Measurements from ENCODE around the gene TULP3. TPM values are rescaled to one million over a fixed set of nuclear protein-coding genes. Genes with fewer than 3 reads are reported as not detected.
A peak's percentile ranks its signal among the peaks of the same experiment; 100 is the strongest.

The TULP3 gene
- total RNA-seq (2014; rRNA removed; shearing (Covaris generic); ENCODE audit: low replicate concordance), result 11.7 and 14.1 TPM in 2 replicates

- peak within 1 kb of the TSS; percentile 44; the same call in 1 of the 2 replicates for H3K27ac ChIP-seq (ENCODE audit: low read length)
- peak within 1 kb of the TSS; percentile 84 for H3K4me2 ChIP-seq (ENCODE audit: low read depth, low read length, poor library complexity, severe bottlenecking)
- peaks cover 23% of the 10 kb centered on the region for H3K79me2 ChIP-seq (ENCODE audit: low read length)
- peak; percentile 98 for DNase-seq
- H3K4me3 ChIP-seq (ENCODE audit: low read length), result peak within 1 kb of the TSS; percentile 76
- peaks cover 10% of the 10 kb centered on the region; the same call in 1 of the 2 replicates for H3K36me3 ChIP-seq (ENCODE audit: insufficient read depth, low read length)
- H2AFZ ChIP-seq (ENCODE audit: low read length), result peak within 1 kb of the TSS; percentile 76
- peaks cover 16% of the 10 kb centered on the region for H3K4me1 ChIP-seq (ENCODE audit: low read length)
- peak within 1 kb of the TSS; percentile 79 for H3K9ac ChIP-seq (ENCODE audit: low read length)
- no peaks in the 10 kb centered on the region for H3K9me3 ChIP-seq (ENCODE audit: low read length)
- H3K9me2 ChIP-seq (replicated peaks; ENCODE audit: insufficient read depth, low read length), result no peaks in the 10 kb centered on the region
- H3K27me3 ChIP-seq (ENCODE audit: low read length), result no peaks in the 10 kb centered on the region
- H4K20me1 ChIP-seq (ENCODE audit: insufficient read depth, low read depth, low read length), result no peaks in the 10 kb centered on the region
Observed at GRCh38 chr12:2890388-2891239, at the start of gene TULP3. Gene TULP3 (plus strand): TSS chr12:2890891. CDS start chr12:2890948, 57 bp downstream.

- H3K27ac ChIP-seq (ENCODE audit: low read length), result no peak overlapping the region
- no peak overlapping the region for H3K9ac ChIP-seq (ENCODE audit: low read length)
- H3K36me3 ChIP-seq (ENCODE audit: insufficient read depth, low read length), result peaks cover 19% of the 10 kb centered on the region; the same call in 1 of the 2 replicates
- no peaks in the 10 kb centered on the region for H3K27me3 ChIP-seq (ENCODE audit: low read length)
- H3K4me1 ChIP-seq (ENCODE audit: low read length), result no peaks in the 10 kb centered on the region
- no peak overlapping the region for H3K4me2 ChIP-seq (ENCODE audit: low read depth, low read length, poor library complexity, severe bottlenecking)
- H3K4me3 ChIP-seq (ENCODE audit: low read length), result no peak overlapping the region
- no peaks in the 10 kb centered on the region for H3K9me2 ChIP-seq (replicated peaks; ENCODE audit: insufficient read depth, low read length)
- H3K9me3 ChIP-seq (ENCODE audit: low read length), result no peaks in the 10 kb centered on the region
- DNase-seq, result no peak
- H2AFZ ChIP-seq (ENCODE audit: low read length), result no peak overlapping the region
- no peaks in the 10 kb centered on the region for H3K79me2 ChIP-seq (ENCODE audit: low read length)
- no peaks in the 10 kb centered on the region for H4K20me1 ChIP-seq (ENCODE audit: insufficient read depth, low read depth, low read length)
Observed at GRCh38 chr12:2841056-2841650, 49.5 kb upstream of the TULP3 start.

GRCh38 chr12:2842948-2843347 is 47.7 kb upstream of the TULP3 start:
- H3K4me1 ChIP-seq (ENCODE audit: low read length), result no peaks in the 10 kb centered on the region
- H3K4me3 ChIP-seq (ENCODE audit: low read length), result no peak overlapping the region
- no peaks in the 10 kb centered on the region for H3K9me2 ChIP-seq (replicated peaks; ENCODE audit: insufficient read depth, low read length)
- no peak overlapping the region for H3K27ac ChIP-seq (ENCODE audit: low read length)
- H4K20me1 ChIP-seq (ENCODE audit: insufficient read depth, low read depth, low read length), result no peaks in the 10 kb centered on the region
- no peaks in the 10 kb centered on the region for H3K9me3 ChIP-seq (ENCODE audit: low read length)
- no peak for DNase-seq
- no peak overlapping the region for H3K4me2 ChIP-seq (ENCODE audit: low read depth, low read length, poor library complexity, severe bottlenecking)
- H3K79me2 ChIP-seq (ENCODE audit: low read length), result no peaks in the 10 kb centered on the region
- H2AFZ ChIP-seq (ENCODE audit: low read length), result no peak overlapping the region
- no peak overlapping the region for H3K9ac ChIP-seq (ENCODE audit: low read length)
- H3K36me3 ChIP-seq (ENCODE audit: insufficient read depth, low read length), result peaks cover 11% of the 10 kb centered on the region; the same call in 1 of the 2 replicates
- no peaks in the 10 kb centered on the region for H3K27me3 ChIP-seq (ENCODE audit: low read length)

- Histone ChIP-seq H3K27ac (ENCODE audit: low read length) (no peak overlapping the region), H3K9me3 (ENCODE audit: low read length) (no peaks in the 10 kb centered on the region), H3K9me2 (replicated peaks; ENCODE audit: insufficient read depth, low read length) (no peaks in the 10 kb centered on the region), H3K27me3 (ENCODE audit: low read length) (no peaks in the 10 kb centered on the region), H3K9ac (ENCODE audit: low read length) (no peak overlapping the region), H2AFZ (ENCODE audit: low read length) (no peak overlapping the region), H3K79me2 (ENCODE audit: low read length) (no peaks in the 10 kb centered on the region), H3K4me2 (ENCODE audit: low read depth, low read length, poor library complexity, severe bottlenecking) (no peak overlapping the region), H3K36me3 (ENCODE audit: insufficient read depth, low read length) (peaks cover 5% of the 10 kb centered on the region; the same call in 1 of the 2 replicates), H4K20me1 (ENCODE audit: insufficient read depth, low read depth, low read length) (no peaks in the 10 kb centered on the region), H3K4me1 (ENCODE audit: low read length) (no peaks in the 10 kb centered on the region), H3K4me3 (ENCODE audit: low read length) (no peak overlapping the region)
- DNase-seq, result no peak
Observed at GRCh38 chr12:2844786-2845185, 45.9 kb upstream of the TULP3 start.

GRCh38 chr12:2845280-2845679 is 45.4 kb upstream of the TULP3 start:
- H3K9me3 ChIP-seq (ENCODE audit: low read length), result no peaks in the 10 kb centered on the region
- H3K27me3 ChIP-seq (ENCODE audit: low read length), result no peaks in the 10 kb centered on the region
- no peaks in the 10 kb centered on the region for H3K79me2 ChIP-seq (ENCODE audit: low read length)
- DNase-seq, result no peak
- H4K20me1 ChIP-seq (ENCODE audit: insufficient read depth, low read depth, low read length), result no peaks in the 10 kb centered on the region
- no peaks in the 10 kb centered on the region for H3K9me2 ChIP-seq (replicated peaks; ENCODE audit: insufficient read depth, low read length)
- H3K4me1 ChIP-seq (ENCODE audit: low read length), result no peaks in the 10 kb centered on the region
- H3K9ac ChIP-seq (ENCODE audit: low read length), result no peak overlapping the region
- no peak overlapping the region for H3K4me2 ChIP-seq (ENCODE audit: low read depth, low read length, poor library complexity, severe bottlenecking)
- H2AFZ ChIP-seq (ENCODE audit: low read length), result no peak overlapping the region
- H3K36me3 ChIP-seq (ENCODE audit: insufficient read depth, low read length), result peaks cover 5% of the 10 kb centered on the region; the same call in 1 of the 2 replicates
- H3K4me3 ChIP-seq (ENCODE audit: low read length), result no peak overlapping the region
- H3K27ac ChIP-seq (ENCODE audit: low read length), result no peak overlapping the region

GRCh38 chr12:2851931-2852330 is 38.8 kb upstream of the TULP3 start:
- Histone ChIP-seq H3K9me2 (replicated peaks; ENCODE audit: insufficient read depth, low read length) (no peaks in the 10 kb centered on the region), H3K4me2 (ENCODE audit: low read depth, low read length, poor library complexity, severe bottlenecking) (no peak overlapping the region), H3K4me3 (ENCODE audit: low read length) (no peak overlapping the region), H2AFZ (ENCODE audit: low read length) (no peak overlapping the region), H3K4me1 (ENCODE audit: low read length) (peaks cover 10% of the 10 kb centered on the region), H3K9ac (ENCODE audit: low read length) (no peak overlapping the region), H3K79me2 (ENCODE audit: low read length) (no peaks in the 10 kb centered on the region), H4K20me1 (ENCODE audit: insufficient read depth, low read depth, low read length) (no peaks in the 10 kb centered on the region), H3K27ac (ENCODE audit: low read length) (no peak overlapping the region), H3K27me3 (ENCODE audit: low read length) (no peaks in the 10 kb centered on the region), H3K9me3 (ENCODE audit: low read length) (no peaks in the 10 kb centered on the region), H3K36me3 (ENCODE audit: insufficient read depth, low read length) (no peaks in the 10 kb centered on the region)
- no peak for DNase-seq

GRCh38 chr12:2853626-2854025 is 37.1 kb upstream of the TULP3 start:
- Histone ChIP-seq H3K36me3 (ENCODE audit: insufficient read depth, low read length) (peaks cover 1% of the 10 kb centered on the region; the same call in 1 of the 2 replicates), H3K4me1 (ENCODE audit: low read length) (peaks cover 21% of the 10 kb centered on the region), H3K79me2 (ENCODE audit: low read length) (no peaks in the 10 kb centered on the region), H3K9ac (ENCODE audit: low read length) (no peak overlapping the region), H3K4me3 (ENCODE audit: low read length) (no peak overlapping the region), H3K9me3 (ENCODE audit: low read length) (no peaks in the 10 kb centered on the region), H3K27ac (ENCODE audit: low read length) (no peak overlapping the region), H4K20me1 (ENCODE audit: insufficient read depth, low read depth, low read length) (no peaks in the 10 kb centered on the region), H3K27me3 (ENCODE audit: low read length) (no peaks in the 10 kb centered on the region), H3K9me2 (replicated peaks; ENCODE audit: insufficient read depth, low read length) (no peaks in the 10 kb centered on the region), H3K4me2 (ENCODE audit: low read depth, low read length, poor library complexity, severe bottlenecking) (no peak overlapping the region), H2AFZ (ENCODE audit: low read length) (no peak overlapping the region)
- peak; percentile 58 for DNase-seq
